SU-DHL-6 (cell line): ENCODE results near the gene GJA3.
"Not testable (repeated sequence)": the region's sequence is repeated elsewhere in the genome, so short reads cannot be mapped to it uniquely, and the experiment has no call there.

ENCODE experiments used
- H2AFZ ChIP-seq: fragments of 200-600 bp; sonication (generic); 2 replicates; pipeline ENCODE4 v1.6.1; 2014; ENCODE audit warnings: low read depth, mild to moderate bottlenecking, moderate library complexity, mixed read lengths, antibody characterized with exemption, low read length; ENCODE audit not compliant: severe bottlenecking
- H3F3A ChIP-seq: fragments of 200-600 bp; shearing (Covaris generic); 2 replicates; pipeline ENCODE4 v1.6.0; 2016; ENCODE audit warnings: antibody characterized with exemption, mild to moderate bottlenecking; ENCODE audit not compliant: insufficient read depth
- H3K27ac ChIP-seq: fragments of 200-600 bp; sonication (generic); 2 replicates; pipeline ENCODE4 v1.5.1; 2016; ENCODE audit warnings: low read depth, mild to moderate bottlenecking, low read length, moderate library complexity, mixed read lengths
- H3K27me3 ChIP-seq: fragments of 200-600 bp; sonication (generic), shearing (Covaris generic); 2 replicates; pipeline ENCODE4 v1.6.0; 2014; ENCODE audit warnings: mild to moderate bottlenecking, low read length
- H3K36me3 ChIP-seq: fragments of 200-600 bp; sonication (generic); 2 replicates; pipeline ENCODE4 v1.6.1; 2014; ENCODE audit warnings: mild to moderate bottlenecking, low read length, mixed read lengths
- H3K4me2 ChIP-seq: fragments of 300-600, 200-600 bp; shearing (Covaris generic), sonication (generic); 2 replicates; pipeline ENCODE4 v1.6.0; 2014; ENCODE audit warnings: low read length, low read depth, mild to moderate bottlenecking; ENCODE audit not compliant: poor library complexity, severe bottlenecking
- H3K4me3 ChIP-seq: fragments of 200-600 bp; sonication (generic); 2 replicates; pipeline ENCODE4 v1.5.1; 2014; ENCODE audit warnings: antibody characterized with exemption, low read length, mild to moderate bottlenecking, mixed read lengths; ENCODE audit not compliant: insufficient read depth, poor library complexity, severe bottlenecking
- H3K79me2 ChIP-seq: fragments of 200-600 bp; sonication (generic); 2 replicates; pipeline ENCODE4 v1.6.1; 2014; ENCODE audit warnings: mild to moderate bottlenecking, low read length, moderate library complexity; ENCODE audit not compliant: insufficient read depth
- H3K9ac ChIP-seq: fragments of 200-600 bp; sonication (generic); 2 replicates; pipeline ENCODE4 v1.7.0; 2014; ENCODE audit warnings: mild to moderate bottlenecking, low read length
- H3K9me2 ChIP-seq: fragments of 200-600 bp; sonication (generic); replicated peaks from 2 replicates; pipeline ENCODE4 v1.6.1; 2014; ENCODE audit warnings: low read length; ENCODE audit not compliant: insufficient read depth
- H3K9me3 ChIP-seq: fragments of 200-600 bp; sonication (generic); 2 replicates; pipeline ENCODE4 v1.6.1; 2014; ENCODE audit warnings: low read length, mixed read lengths; ENCODE audit not compliant: insufficient read depth
- H4K20me1 ChIP-seq: fragments of 200-600 bp; sonication (generic); 2 replicates; pipeline ENCODE4 v1.6.1; 2014; ENCODE audit warnings: low read depth, mild to moderate bottlenecking, antibody characterized with exemption, low read length, moderate library complexity, mixed read lengths
- CTCF ChIP-seq: fragments of 200-600 bp; sonication (generic); IDR thresholded peaks from one replicate; pipeline ENCODE4 v1.5.1; 2017; ENCODE audit warnings: antibody characterized with exemption, mild to moderate bottlenecking, low read length, moderate library complexity; ENCODE audit not compliant: insufficient read depth, poor library complexity, severe bottlenecking
- EZH2phosphoT487 ChIP-seq: fragments of 200-600 bp; sonication (generic), shearing (Covaris generic); conservative IDR thresholded peaks from 2 replicates; pipeline ENCODE4 v1.6.1; 2018; ENCODE audit warnings: mild to moderate bottlenecking, antibody characterized with exemption, low read length, moderate library complexity, mixed read lengths

The GJA3 gene

GRCh38 chr13:20156702-20157101 is 4.2 kb downstream of the GJA3 start:
- H3F3A ChIP-seq = no peaks in the 10 kb centered on the region
- TF ChIP-seq EZH2phosphoT487 (no peak), CTCF (no peak)
- H2AFZ ChIP-seq = no peak overlapping the region
- no peaks in the 10 kb centered on the region for H4K20me1 ChIP-seq
- no peak overlapping the region for H3K9ac ChIP-seq
- no peaks in the 10 kb centered on the region for H3K9me2 ChIP-seq
- no peaks in the 10 kb centered on the region for H3K9me3 ChIP-seq
- H3K4me2 ChIP-seq = no peak overlapping the region
- no peaks in the 10 kb centered on the region for H3K79me2 ChIP-seq
- no peak overlapping the region for H3K27ac ChIP-seq
- no peaks in the 10 kb centered on the region for H3K36me3 ChIP-seq
- H3K4me3 ChIP-seq = no peak overlapping the region
- no peaks in the 10 kb centered on the region for H3K27me3 ChIP-seq

- H3K27me3 ChIP-seq = not testable (repeated sequence)
Observed at GRCh38 chr13:20153290-20153689, 7.6 kb downstream of the GJA3 start.

GRCh38 chr13:20151612-20152011 is 9.2 kb downstream of the GJA3 start:
- no peaks in the 10 kb centered on the region for H3K9me3 ChIP-seq
- H3K4me3 ChIP-seq = no peak overlapping the region
- H3K79me2 ChIP-seq = no peaks in the 10 kb centered on the region
- no peak overlapping the region for H3K27ac ChIP-seq
- no peaks in the 10 kb centered on the region for H3K36me3 ChIP-seq
- TF ChIP-seq EZH2phosphoT487 = no peak
- no peak for TF ChIP-seq CTCF
- no peak overlapping the region for H2AFZ ChIP-seq
- H3K9me2 ChIP-seq = no peaks in the 10 kb centered on the region
- H3F3A ChIP-seq = no peaks in the 10 kb centered on the region
- no peak overlapping the region for H3K4me2 ChIP-seq
- no peak overlapping the region for H3K9ac ChIP-seq
- no peaks in the 10 kb centered on the region for H3K27me3 ChIP-seq
- H4K20me1 ChIP-seq = no peaks in the 10 kb centered on the region

More at GRCh38 chr13:20153290-20153689, 7.6 kb downstream of the GJA3 start:
- not testable (repeated sequence) for H3K9me2 ChIP-seq, H3K4me3 ChIP-seq, H3K9ac ChIP-seq, H3K4me2 ChIP-seq, H3K79me2 ChIP-seq, H4K20me1 ChIP-seq, H3F3A ChIP-seq, H3K27ac ChIP-seq, H2AFZ ChIP-seq, H3K9me3 ChIP-seq, H3K36me3 ChIP-seq

- Histone ChIP-seq H2AFZ (no peak overlapping the region), H3K36me3 (no peaks in the 10 kb centered on the region), H3K27me3 (no peaks in the 10 kb centered on the region), H3K9me2 (no peaks in the 10 kb centered on the region), H3K27ac (no peak overlapping the region), H3K9ac (no peak overlapping the region), H3K9me3 (no peaks in the 10 kb centered on the region), H3K79me2 (no peaks in the 10 kb centered on the region), H4K20me1 (no peaks in the 10 kb centered on the region), H3F3A (no peaks in the 10 kb centered on the region), H3K4me2 (no peak overlapping the region), H3K4me3 (no peak overlapping the region)
- TF ChIP-seq CTCF (no peak), EZH2phosphoT487 (no peak)
Observed at GRCh38 chr13:20151016-20151415, 9.8 kb downstream of the GJA3 start.
